IgD-negative memory B cell (primary cell): ENCODE data around the gene CFAP410. TPM values are rescaled to one million over a fixed set of nuclear protein-coding genes. Genes with fewer than 3 reads are reported as not detected.

Experiments used
- H3K27ac Mint-ChIP-seq, 3 donors: one replicate each; pipeline ENCODE4 v1.8.0; 2020 to 2022; ENCODE audit warnings: mild to moderate bottlenecking in 3 of 3, mixed read lengths in 3 of 3, moderate library complexity in 1 of 3
- H3K27me3 Mint-ChIP-seq: one replicate; pipeline ENCODE4 v1.8.0; 2021; ENCODE audit warnings: mixed read lengths
- H3K36me3 Mint-ChIP-seq: one replicate; pipeline ENCODE4 v1.8.0; 2020; ENCODE audit warnings: mild to moderate bottlenecking, mixed read lengths
- H3K4me1 Mint-ChIP-seq, 3 donors: one replicate each; pipeline ENCODE4 v1.8.0; 2020 to 2022; ENCODE audit warnings: mixed read lengths in 3 of 3, mild to moderate bottlenecking in 1 of 3
- H3K4me3 Mint-ChIP-seq, 4 donors: one replicate each; pipeline ENCODE4 v1.8.0; 2020 to 2022; ENCODE audit warnings: mild to moderate bottlenecking in 4 of 4, mixed read lengths in 4 of 4, moderate library complexity in 3 of 4
- H3K9me3 Mint-ChIP-seq, 3 donors: one replicate each; pipeline ENCODE4 v1.8.0; 2020 to 2021; ENCODE audit warnings: mixed read lengths in 3 of 3, mild to moderate bottlenecking in 1 of 3
- polyA plus RNA-seq: library from polyadenylated mRNA; unstranded; fragments of 300-500 nt; fragmentation: Illumina TruSeq; gene quantifications from one replicate; pipeline ENCODE4 v1.2.3, GENCODE V29; 2021

The CFAP410 gene
- polyA plus RNA-seq, 1 donor from 2014 or later, result 36.4 TPM

- Mint-ChIP-seq H3K27ac (no peak overlapping the region), H3K9me3 (no peaks in the 10 kb centered on the region), H3K36me3 (no peaks in the 10 kb centered on the region), H3K4me1 (no peaks in the 10 kb centered on the region), H3K27me3 (no peaks in the 10 kb centered on the region), H3K4me3 (no peak overlapping the region)
Observed at GRCh38 chr21:44325386-44326271, 13.6 kb downstream of the CFAP410 start.

DNA sequence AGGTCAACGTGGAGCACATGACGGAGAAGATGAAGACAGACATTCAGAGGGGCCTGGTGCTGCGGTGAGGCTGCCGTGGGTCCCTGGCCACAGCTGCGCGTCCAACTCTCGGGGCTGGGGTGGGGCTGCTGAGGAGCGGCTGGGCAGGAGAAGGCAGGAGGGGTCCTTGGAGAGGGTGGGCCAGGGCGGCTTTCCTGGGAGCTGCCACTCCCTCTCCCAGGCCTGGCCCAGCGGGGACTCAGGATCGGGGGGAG is 14.4 kb downstream of the CFAP410 start:
- no peak overlapping the region for H3K4me3 Mint-ChIP-seq
- H3K9me3 Mint-ChIP-seq, result no peaks in the 10 kb centered on the region
- H3K36me3 Mint-ChIP-seq, result no peaks in the 10 kb centered on the region
- H3K27ac Mint-ChIP-seq, result no peak overlapping the region
- H3K27me3 Mint-ChIP-seq, result no peaks in the 10 kb centered on the region
- no peaks in the 10 kb centered on the region for H3K4me1 Mint-ChIP-seq

DNA sequence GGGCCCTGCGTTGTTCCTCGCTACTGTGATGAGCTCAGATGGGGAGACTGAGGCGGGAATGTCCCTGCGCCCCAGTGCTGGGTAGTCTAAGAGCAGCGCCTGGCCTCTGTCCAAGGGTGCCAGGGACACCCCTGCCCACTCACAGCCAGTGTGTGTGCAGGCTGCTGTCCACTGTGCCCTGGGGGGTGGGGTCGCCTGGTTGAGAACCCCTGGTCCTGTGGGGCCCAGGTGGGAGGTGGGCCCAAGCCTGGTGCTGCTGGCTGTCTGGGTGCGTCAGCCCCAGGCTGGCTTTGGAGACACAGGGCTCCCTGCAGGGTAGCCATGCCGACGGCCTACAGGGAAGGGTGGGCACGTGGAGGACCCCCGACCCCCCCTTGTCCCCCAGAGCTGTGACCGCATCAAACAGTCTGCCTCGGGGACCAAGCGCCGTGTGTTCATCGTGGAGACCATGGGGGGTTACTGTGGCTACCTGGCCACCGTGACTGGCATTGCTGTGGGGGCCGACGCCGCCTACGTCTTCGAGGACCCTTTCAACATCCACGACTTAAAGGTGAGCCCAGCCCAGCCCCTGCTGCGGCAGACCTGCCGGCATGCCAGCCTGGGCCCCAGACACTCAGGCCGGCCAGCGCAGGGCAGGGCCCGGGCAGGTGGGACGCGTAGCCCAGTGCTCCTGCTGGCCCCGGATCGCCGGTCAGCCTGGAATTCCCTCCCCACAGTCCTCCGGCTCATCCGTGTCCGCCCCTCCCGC is 14.9 kb downstream of the CFAP410 start:
- no peaks in the 10 kb centered on the region for H3K4me1 Mint-ChIP-seq
- no peaks in the 10 kb centered on the region for H3K36me3 Mint-ChIP-seq
- H3K27me3 Mint-ChIP-seq, result no peaks in the 10 kb centered on the region

DNA sequence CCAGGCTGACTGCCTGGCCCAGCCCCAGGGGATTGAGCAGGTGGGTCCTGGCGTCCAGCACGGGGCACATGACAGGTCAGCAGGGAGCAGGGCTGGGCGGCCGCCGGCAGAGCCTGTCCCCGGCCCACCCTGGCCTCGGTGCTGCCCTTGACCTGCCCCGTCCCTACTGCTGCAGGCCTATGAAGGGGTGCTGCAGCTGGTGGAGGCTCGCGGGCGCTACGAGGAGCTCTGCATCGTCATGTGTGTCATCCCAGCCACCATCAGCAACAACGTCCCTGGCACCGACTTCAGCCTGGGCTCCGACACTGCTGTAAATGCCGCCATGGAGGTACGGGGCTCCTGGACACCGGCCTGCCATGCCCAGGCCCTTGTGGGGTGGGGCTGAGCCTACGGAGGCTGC is 15.6 kb downstream of the CFAP410 start:
- Mint-ChIP-seq H3K4me3 (no peak overlapping the region), H3K27ac (no peak overlapping the region), H3K27me3 (no peaks in the 10 kb centered on the region), H3K36me3 (no peaks in the 10 kb centered on the region), H3K9me3 (no peaks in the 10 kb centered on the region), H3K4me1 (no peaks in the 10 kb centered on the region)

More for the DNA sequence above, 14.9 kb downstream of the CFAP410 start:
- Mint-ChIP-seq H3K27ac (no peak overlapping the region), H3K9me3 (no peaks in the 10 kb centered on the region), H3K4me3 (no peak overlapping the region)

DNA sequence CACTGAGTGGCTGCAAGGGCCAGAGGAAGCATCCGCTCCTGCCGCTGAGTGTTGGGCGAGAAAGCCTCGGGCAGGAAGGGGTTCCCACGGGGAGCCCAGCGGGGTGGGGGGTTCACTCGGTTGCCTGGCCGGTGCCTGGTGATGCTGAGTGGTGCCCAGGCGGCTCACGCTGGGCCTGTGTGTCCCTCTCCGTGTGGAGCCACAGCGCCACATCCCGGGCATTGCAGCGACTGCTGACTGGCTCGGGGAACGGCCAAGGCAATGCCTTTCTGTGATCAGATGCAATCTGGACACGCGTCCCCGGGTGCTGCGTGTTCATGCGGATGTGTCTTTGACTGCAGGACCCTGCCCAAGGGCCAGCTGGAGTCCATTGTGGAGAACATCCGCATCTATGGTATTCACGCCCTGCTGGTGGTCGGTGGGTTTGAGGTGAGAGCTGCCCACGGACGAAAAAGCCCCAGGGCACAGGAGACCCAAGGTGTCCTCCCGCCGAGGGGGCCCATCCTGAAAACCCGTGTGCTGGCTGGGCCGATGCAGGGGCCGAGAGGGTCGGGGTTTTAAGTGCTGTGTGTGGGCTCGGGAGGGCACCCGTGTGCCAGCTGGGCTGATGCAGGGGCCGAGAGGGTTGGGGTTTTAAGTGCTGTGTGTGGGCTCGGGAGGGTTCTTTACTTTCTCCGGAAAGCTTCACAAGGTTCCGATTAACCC is 16.4 kb downstream of the CFAP410 start:
- Mint-ChIP-seq H3K4me1 (no peaks in the 10 kb centered on the region), H3K4me3 (peak overlapping the region in 1 of 4 donors; percentile 33)

DNA sequence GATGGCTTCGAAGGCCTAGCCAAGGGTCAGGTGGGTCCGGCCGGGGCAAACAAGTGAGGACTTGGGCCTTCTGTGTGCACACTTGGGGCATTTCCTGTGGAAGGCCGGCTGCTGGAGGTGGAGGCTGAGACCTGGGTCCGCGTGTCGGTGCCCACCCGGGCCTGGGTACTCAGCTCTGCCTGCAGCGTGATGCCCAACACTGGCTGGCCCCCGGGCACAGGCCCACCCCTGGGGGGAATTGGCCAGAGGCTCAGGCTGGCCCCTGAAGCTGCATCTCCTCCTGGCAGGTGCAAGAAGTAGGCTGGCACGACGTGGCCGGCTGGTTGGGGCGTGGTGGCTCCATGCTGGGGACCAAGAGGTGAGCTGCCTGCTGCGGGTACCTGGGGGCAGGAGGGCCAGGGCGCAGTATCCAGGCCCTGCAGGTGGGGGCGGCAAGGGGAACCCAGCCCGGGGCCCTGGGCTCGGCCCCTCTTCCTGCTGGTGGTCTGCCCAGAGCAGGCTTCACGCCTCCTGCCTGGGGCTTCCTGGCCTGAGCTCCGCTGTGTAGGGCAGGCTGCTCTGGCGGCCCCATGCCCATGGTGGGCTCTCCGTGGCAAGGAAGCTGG is 17.2 kb downstream of the CFAP410 start:
- Mint-ChIP-seq H3K36me3 (no peaks in the 10 kb centered on the region), H3K27ac (no peak overlapping the region), H3K4me1 (no peaks in the 10 kb centered on the region), H3K4me3 (no peak overlapping the region), H3K27me3 (no peaks in the 10 kb centered on the region), H3K9me3 (no peaks in the 10 kb centered on the region)

More for the DNA sequence above, 16.4 kb downstream of the CFAP410 start:
- H3K9me3 Mint-ChIP-seq, result no peaks in the 10 kb centered on the region
- H3K27me3 Mint-ChIP-seq, result no peaks in the 10 kb centered on the region
- no peaks in the 10 kb centered on the region for H3K36me3 Mint-ChIP-seq
- H3K27ac Mint-ChIP-seq, result no peak overlapping the region

GRCh38 chr21:44320847-44321246 is 18.3 kb downstream of the CFAP410 start:
- Mint-ChIP-seq H3K27me3 (no peaks in the 10 kb centered on the region), H3K4me3 (no peak overlapping the region), H3K9me3 (no peaks in the 10 kb centered on the region), H3K36me3 (no peaks in the 10 kb centered on the region), H3K27ac (peak overlapping the region in 1 of 3 donors; percentile 71), H3K4me1 (no peaks in the 10 kb centered on the region)

- no peaks in the 10 kb centered on the region for H3K36me3 Mint-ChIP-seq
- peak overlapping the region in 1 of 3 donors; percentile 56 for H3K27ac Mint-ChIP-seq
- no peak overlapping the region for H3K4me3 Mint-ChIP-seq
- no peaks in the 10 kb centered on the region for H3K27me3 Mint-ChIP-seq
- no peaks in the 10 kb centered on the region for H3K9me3 Mint-ChIP-seq
- H3K4me1 Mint-ChIP-seq, result no peaks in the 10 kb centered on the region
Observed at GRCh38 chr21:44319407-44320065, 19.7 kb downstream of the CFAP410 start.

DNA sequence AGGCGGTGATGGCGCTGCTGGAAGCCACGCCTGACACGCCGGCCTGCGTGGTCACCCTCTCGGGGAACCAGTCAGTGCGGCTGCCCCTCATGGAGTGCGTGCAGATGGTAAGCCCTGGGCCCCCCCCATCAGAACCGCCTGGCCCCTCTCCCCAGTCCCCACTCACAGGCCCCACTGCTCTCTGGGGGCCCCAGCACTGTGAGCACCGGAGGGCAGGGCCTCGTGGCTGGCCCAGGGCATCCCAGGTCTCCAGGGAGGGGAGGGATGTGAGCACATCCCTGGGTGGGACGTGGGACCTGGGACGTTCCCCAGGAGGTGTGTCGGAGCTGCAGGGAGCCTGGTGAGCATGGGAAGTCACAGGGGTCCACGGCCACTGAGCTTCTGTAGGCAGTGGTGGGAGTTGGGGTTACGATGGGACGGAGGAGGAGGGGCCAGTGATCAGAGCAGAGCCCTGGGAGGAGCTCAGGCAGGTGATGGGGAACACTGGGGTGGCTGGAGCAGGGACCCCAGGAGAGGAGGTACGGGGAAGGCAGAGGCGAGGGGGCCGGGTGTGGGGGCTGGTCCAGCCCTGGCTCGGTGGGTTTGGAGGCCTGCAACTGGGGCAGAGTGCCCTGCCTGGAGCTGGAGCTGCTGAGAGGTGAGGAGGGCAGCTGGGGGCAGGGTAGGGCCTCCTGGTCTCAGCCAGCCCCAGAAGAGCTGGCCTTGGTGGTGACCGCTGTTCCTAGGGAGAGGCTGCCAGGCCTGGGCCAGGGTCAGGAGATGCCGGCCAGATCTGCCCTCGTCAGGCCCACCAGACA is 20.5 kb downstream of the CFAP410 start:
- Mint-ChIP-seq H3K27ac (peak overlapping the region in 1 of 3 donors; percentile 56), H3K4me3 (no peak overlapping the region)

DNA sequence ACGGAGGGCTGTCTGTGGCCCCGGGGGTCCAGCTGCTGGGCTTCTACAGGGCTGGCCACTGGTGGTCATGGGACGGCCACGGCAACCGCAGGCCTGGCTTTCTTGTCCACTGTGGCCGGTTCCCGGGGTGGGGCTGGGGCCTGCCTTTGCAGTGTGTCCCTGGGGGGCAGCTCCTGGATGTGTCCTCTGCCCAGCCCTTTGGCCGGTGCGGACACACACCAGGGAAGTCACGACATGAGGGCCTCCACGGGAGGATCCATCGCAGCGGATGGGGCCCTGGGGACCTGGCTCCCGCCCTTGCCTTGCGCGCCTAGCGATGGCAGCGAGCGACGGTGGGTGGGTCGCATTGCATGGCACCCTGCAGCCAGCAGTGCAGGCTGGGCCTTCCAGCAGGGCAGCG is 21.3 kb downstream of the CFAP410 start:
- peak overlapping the region in 1 of 4 donors; percentile 43 for H3K4me3 Mint-ChIP-seq
- no peaks in the 10 kb centered on the region for H3K36me3 Mint-ChIP-seq
- no peaks in the 10 kb centered on the region for H3K27me3 Mint-ChIP-seq
- H3K27ac Mint-ChIP-seq, result no peak overlapping the region
- no peaks in the 10 kb centered on the region for H3K9me3 Mint-ChIP-seq
- no peaks in the 10 kb centered on the region for H3K4me1 Mint-ChIP-seq

More for the DNA sequence above, 20.5 kb downstream of the CFAP410 start:
- no peaks in the 10 kb centered on the region for H3K4me1 Mint-ChIP-seq
- no peaks in the 10 kb centered on the region for H3K27me3 Mint-ChIP-seq
- H3K36me3 Mint-ChIP-seq, result no peaks in the 10 kb centered on the region
- H3K9me3 Mint-ChIP-seq, result no peaks in the 10 kb centered on the region

DNA sequence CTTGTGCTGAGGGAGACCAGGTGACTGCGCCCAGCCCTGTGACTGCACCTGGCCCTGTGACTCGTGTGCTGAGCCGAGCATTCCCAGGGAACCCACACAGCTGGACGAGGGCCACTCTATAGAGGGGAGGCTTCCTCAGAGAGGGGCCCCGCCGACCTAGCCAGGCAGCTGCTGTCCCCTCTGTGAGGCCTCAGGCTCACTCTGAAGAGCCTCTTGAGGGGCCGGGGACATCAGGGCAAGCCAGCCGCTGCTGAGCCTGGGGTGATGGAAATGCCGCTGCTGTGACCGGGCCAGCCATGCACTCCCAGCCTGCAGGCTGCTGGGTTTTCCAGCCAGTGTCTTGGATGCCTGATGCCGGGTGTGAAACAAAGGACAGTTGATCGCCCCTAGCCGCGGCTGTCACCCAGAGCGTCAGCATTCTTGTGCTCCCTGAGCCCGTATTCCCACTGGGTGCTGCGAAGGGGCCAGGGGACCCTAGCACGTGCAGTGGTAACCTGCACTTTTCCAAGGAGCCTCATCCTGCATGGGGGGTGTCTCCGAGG is 21.9 kb downstream of the CFAP410 start:
- Mint-ChIP-seq H3K27me3 (no peaks in the 10 kb centered on the region), H3K4me3 (no peak overlapping the region), H3K36me3 (no peaks in the 10 kb centered on the region), H3K27ac (no peak overlapping the region), H3K4me1 (no peaks in the 10 kb centered on the region), H3K9me3 (no peaks in the 10 kb centered on the region)

- Mint-ChIP-seq H3K4me1 (no peaks in the 10 kb centered on the region), H3K27ac (no peak overlapping the region), H3K9me3 (no peaks in the 10 kb centered on the region), H3K4me3 (no peak overlapping the region), H3K27me3 (no peaks in the 10 kb centered on the region), H3K36me3 (no peaks in the 10 kb centered on the region)
Observed at GRCh38 chr21:44316277-44316900, 22.8 kb downstream of the CFAP410 start.

DNA sequence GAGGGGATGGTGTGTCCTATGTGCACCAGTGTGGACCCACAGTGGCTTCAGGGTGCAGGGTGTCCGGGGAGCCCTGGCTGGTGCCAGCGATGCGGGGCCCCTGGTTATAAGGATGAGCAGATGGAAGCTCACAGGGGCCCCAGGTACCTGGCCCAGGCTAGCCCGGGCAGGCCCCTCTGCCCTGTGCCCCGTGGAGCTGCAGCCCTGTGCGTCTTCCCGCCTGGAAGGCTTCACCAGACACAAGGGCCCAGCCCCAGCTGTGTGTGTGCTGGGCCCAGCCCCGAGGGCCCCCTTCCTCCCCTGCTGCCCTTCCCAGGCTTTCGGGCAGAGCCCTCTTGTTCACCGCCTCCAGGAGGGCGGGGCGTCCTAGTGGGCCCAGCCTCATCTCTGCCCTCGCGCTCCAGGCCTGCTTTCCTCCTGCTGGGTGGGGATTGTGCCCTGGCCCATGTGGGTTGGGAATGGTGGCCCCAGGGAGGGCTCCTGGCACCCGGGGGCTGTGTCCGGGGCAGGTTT is 23.4 kb downstream of the CFAP410 start:
- peaks cover 0 to 3% (median 0%) of the 10 kb centered on the region in 3 donors for H3K4me1 Mint-ChIP-seq
- no peak overlapping the region for H3K4me3 Mint-ChIP-seq
- no peaks in the 10 kb centered on the region for H3K27me3 Mint-ChIP-seq
- no peaks in the 10 kb centered on the region for H3K9me3 Mint-ChIP-seq
- H3K36me3 Mint-ChIP-seq, result peaks cover 5% of the 10 kb centered on the region
- H3K27ac Mint-ChIP-seq, result no peak overlapping the region
